Activated CD8-positive, alpha-beta memory T cell treated with anti-CD3 and anti-CD28 coated beads for 48 hours (primary cell): ENCODE results near the gene ADGRL3.

Experiments used
- DNase-seq, 3 experiments: peaks; one replicate each; pipeline ENCODE4 v3.0.0-alpha.2; 2020; ENCODE audit warnings: low read depth in 2 of 3, low spot score in 2 of 3

Gene ADGRL3

DNA sequence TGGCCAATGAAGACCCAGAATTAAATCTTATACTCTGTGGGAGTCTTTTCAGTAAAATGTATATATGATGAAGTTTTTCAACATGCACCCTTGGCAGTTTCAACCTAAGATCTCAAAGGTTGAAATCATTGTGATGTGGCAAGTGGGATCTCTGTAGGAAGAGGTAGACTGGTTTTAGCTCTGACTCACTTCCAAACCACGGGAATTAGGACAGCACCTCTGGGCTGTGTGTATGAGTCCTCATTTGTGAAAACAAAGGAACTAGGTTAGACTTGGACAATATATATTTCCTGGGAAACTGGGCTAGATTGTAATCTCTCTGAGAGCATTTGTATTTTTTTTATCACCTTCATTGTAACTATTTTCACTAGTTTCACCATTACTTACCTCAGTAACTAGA, 333.0 kb downstream of the ADGRL3 start:
- DNase-seq = no peak

DNA sequence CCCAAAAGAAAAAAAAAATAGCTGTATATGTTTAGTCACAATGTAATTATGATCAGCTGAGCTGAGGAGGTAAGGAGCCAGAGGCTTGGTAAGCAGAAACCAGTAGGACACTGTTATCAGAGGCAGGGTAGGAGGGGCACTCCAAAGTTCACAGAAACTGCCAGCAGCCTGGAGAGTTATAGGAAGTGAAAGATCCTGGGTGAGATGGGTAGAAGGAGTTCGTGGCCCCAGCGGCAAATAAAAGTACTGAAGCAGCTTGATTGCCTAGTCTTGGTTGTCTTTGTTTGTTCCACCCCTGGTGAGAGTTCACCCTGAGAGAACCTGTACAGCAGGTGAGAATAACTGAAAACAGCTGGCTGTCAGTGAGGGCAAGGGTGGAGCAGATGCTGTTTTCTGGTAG, 340.8 kb downstream of the ADGRL3 start:
- DNase-seq = no peak

GRCh38 chr4:61541459-61541858, 341.3 kb downstream of the ADGRL3 start:
- no peak for DNase-seq

DNA sequence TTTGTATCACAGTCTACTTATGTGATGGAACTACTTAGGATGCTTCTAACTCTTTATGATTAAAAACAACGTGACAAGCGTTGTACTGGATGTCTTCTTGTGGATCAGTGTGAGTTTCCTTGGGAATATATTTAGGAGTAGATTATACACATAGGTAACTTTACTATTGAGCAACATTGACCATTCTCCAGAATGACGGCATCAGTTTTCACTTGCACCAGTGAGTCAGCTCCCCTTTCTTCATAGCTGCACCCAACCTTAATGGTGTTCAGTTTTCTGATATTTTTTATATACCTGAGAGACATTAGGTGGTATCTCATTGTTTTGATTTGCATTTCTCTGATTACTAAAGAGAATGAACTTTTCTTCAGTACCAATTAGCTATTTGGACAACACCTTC, 343.9 kb downstream of the ADGRL3 start:
- DNase-seq = no peak

GRCh38 chr4:61545902-61546480, 345.9 kb downstream of the ADGRL3 start:
- DNase-seq = no peak

DNA sequence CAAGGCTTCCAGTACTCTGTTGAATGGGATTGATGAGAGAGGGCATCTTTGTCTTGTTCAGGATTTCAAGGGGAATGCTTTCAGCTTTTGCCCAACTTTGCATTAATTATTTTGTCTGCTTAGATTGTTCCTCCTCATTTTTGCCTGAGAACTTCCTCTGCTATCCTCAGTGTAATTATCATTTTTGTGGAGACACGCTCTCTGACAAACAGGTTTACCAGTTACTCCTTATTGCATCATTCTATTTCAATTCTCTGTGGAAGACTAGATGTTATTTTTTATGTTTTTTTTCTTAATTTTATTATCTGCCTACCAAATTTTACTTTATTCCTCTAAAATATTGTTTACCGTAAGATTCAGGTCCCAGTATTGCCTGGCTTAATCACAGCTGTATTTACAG, 349.2 kb downstream of the ADGRL3 start:
- no peak for DNase-seq

DNA sequence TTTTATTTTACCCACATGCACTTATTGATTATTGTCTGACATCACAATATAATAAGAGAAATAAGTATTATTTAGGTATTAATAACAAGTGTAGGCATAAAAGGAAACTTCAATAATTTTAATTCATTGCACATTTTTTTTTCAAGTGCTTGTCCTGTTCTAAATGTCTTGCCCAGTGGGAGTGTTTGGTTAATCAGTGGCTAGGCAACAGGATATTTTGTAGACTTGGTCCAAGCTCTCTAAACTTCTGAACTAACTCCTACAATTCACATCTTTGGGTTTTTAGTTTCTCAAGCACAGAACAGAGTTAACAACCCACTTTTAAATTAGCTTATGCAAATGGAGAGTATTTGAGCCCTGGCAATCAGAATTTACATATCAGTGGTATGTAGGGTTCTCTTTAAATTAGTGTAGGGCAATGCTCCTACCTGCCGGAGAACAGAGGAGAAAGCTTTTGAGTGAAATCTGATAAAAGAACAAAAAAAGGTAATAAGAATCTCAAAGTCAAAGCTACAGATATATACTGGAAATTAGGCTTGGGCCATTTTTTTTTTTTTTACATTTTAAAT, 353.5 kb downstream of the ADGRL3 start:
- DNase-seq = no peak

DNA sequence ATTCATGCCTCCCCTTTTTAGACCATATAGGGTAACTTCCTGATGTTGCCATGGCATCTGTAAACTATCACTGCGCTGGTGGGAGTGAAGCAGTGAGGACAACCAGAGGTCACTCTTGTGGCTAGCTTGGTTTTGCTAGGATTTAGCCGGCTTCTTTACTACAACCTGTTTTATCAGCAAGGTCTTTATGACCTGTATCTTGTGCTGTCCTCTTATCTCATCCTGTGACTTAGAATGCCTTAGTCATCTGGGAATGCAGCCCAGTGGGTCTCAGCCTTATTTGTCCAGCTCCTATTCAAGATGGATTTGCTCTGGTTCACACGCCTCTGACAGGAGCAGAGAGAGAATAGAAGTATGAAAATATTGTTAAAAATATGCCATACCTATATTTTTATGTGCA, 355.7 kb downstream of the ADGRL3 start:
- DNase-seq = no peak

DNA sequence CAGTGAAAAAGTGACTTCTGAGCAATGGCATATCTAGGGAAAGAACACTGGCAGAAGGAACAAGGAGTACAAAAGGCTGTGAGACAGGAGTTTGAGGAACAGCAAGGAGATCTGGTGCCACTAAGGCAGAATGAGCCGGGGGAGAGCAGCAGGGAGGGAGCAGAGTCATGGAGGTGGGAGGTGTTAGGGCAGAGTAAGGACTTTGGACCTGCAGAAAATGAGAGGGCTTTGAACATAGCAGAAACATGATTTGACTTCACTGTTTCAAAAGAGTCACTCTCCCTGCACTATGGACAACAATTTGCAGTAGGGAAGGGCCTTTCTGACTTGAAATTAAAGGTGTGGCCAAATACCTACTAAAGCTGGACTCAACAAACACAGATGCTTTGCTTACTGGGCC, 356.2 kb downstream of the ADGRL3 start:
- DNase-seq = no peak

DNA sequence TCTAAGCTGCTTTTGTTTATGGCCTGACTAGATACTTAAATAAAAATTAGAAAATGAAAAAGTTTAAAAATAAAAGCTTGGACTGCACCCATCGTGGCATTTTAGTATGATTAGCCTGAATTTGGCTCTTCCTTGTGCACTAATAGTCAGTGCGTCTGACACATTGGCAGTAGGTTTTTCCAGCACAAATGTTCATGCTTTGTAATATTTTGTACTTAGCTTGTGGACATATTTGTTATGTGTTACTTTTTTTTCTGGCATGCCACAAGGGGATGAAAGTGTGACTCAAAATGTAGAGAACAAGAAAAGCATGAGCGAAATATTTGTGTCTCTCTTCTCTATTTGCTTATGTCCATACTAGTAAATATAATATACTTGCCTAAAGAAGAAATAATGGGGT, 359.3 kb downstream of the ADGRL3 start:
- no peak for DNase-seq

- no peak for DNase-seq
These were observed 360.9 kb downstream of the ADGRL3 start for GRCh38 chr4:61561028-61561427.

DNA sequence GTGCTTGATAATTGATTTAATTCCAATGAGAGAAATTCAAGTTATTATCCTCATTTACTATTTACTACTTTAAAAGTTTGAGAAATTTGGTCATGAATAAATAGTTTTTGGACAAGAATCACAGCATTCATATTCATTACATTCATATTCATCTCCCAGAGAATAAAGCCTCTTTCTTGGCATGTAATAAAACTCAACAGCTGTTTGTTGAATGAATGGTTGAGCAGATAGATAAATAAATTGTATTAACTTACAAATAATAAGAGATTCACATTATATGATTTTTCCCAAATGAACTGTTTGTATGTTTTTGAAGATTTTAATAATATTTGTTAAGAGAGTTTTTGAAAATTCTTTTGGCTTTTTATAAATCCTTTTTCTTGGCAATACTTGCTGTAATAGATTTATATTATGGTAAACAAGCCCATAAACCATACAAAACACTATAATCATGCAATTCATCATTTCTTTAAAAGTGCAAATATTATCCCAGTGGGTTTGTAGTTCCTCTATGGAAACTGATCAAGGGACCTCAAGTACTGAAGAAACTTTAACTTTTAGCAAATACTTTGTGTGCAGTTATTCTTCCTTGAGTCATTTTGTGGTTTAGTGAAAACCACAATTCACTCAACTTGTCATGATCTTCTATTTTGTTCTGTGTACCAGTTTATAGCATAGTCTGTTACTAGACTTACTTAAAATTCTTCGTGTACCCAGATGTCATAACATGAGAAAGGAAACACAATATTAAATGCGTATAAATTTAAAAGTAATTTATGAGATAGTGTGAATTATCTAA, 371.8 kb downstream of the ADGRL3 start:
- no peak for DNase-seq

DNA sequence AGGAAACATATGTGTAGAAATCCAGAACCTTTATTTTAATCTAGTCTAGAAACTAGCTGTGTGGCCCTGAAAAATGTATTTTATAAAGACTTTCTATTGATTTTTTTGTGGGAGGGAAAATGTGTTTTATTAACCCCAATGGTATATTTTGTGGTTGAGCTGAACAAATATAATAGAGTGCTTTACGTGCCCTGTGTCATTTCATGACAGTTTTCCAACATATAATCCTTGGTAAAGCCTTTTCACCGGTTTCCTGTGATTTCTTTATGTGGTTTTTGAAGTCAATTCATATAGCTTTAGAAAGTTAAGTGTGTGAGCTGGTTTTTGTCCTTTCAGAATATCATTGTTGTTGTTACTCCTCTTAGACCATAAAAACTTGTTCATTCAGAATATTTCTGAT, 375.7 kb downstream of the ADGRL3 start:
- DNase-seq = no peak

GRCh38 chr4:61579786-61580185, 379.7 kb downstream of the ADGRL3 start:
- DNase-seq = no peak

GRCh38 chr4:61580721-61581377, 380.7 kb downstream of the ADGRL3 start:
- DNase-seq = no peak

DNA sequence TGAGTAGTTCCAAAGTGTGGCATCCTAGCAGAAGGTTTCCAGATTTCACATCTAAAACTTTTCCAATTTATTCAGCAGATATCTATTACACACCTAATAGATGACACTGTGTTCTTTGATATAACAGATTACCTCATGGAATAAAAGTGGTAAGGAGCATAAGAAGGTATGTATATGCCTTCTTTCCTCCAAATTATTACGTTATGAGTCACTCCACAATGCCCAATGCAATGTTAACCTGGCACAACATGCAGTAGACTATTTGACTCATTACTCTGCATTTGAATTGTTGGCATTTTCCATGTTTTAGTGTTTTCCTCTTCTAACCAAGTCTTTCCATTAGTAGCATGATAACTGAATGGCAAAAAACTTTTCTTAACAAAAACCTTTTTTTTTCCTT, 383.6 kb downstream of the ADGRL3 start:
- DNase-seq = no peak

DNA sequence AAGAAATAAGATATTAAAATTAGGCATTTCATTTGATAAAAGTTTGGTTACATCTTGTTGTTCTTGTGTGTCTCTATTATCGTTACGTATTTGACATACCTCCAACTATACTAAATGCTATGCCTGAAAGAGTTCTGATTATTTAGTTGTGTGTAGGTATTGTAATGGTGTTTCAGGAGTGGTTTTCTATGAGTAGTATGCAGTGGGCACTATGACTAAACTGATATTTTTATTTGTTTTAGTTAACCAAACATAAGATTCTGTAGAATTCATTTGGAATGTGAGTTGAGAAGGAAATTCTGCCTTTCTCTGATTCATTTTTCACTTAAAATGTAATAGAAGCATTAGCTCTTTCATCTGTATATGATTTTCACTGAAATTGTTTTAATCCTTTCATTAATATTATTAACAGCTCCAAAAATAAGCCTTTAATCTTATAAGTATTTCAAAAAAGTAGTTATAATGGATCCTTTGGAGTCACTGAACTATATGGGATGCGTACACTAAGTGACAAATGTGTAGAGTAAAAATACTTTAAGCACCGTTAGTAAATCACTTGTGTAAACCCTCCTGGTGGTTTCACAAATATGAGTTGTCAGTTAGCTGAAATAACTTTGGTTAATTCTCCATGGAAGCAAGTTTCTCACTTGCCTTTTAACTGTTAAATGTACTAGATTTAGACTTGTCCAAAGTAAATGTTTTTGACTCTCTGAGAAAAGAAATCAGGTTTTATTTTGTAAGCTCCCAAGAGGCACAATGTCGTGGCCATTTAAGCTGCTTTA, 388.7 kb downstream of the ADGRL3 start:
- no peak for DNase-seq

- no peak for DNase-seq
These were observed 390.8 kb downstream of the ADGRL3 start for GRCh38 chr4:61590881-61591280.

GRCh38 chr4:61596606-61597340, 396.6 kb downstream of the ADGRL3 start:
- no peak for DNase-seq

DNA sequence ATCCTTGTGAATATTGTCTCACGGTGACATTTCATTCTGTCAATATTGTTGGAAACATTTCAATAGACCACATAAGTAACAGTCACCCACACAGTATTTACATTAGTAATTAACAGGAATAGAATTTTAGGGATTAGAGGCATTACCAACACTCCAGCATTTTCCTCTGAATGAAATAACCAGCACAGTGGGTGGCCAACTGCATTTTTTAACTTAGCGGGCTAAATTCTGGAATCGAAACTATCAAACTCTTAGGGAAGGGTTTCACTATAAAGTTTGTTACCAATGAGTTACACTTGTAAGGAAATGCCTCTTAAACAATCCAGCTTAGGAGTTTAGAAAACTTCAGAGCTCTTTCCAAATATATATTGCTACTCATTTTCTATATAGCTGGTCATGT, 403.0 kb downstream of the ADGRL3 start:
- DNase-seq = no peak

GRCh38 chr4:61604054-61604453, 403.9 kb downstream of the ADGRL3 start:
- DNase-seq = no peak
